Measurements from ENCODE around the gene GPR152. TPM values are rescaled to one million over a fixed set of nuclear protein-coding genes. Genes with fewer than 3 reads are reported as not detected.
A peak's percentile ranks its signal among the peaks of the same experiment; 100 is the strongest.
"Not testable (repeated sequence)": the region's sequence is repeated elsewhere in the genome, so short reads cannot be mapped to it uniquely, and the experiment has no call there.

GPR152 gene
- total RNA-seq, 1 donor from 2014 or later = not detected

- H3K27ac ChIP-seq = no peak overlapping the region
- intact Hi-C loops (cut with DNase I) = loop anchor here (10.0 kb wide), 2 partner anchors 60 to 210 kb away; partner anchors contain the start of gene TMEM134
- peaks cover 27% of the 10 kb centered on the region for H3K4me1 ChIP-seq
- H3K4me3 ChIP-seq = peak overlapping the region; percentile 8 to 35
- TF ChIP-seq POLR2A (IDR thresholded peaks at IDR 0.05) (no peak), POLR2AphosphoS5 (IDR thresholded peaks at IDR 0.05; ENCODE audit: insufficient read depth in 1 of 2, low read depth in 1 of 2) (peak in 1 of 2 donors; percentile 20)
- TF ChIP-seq, protein P1, sequence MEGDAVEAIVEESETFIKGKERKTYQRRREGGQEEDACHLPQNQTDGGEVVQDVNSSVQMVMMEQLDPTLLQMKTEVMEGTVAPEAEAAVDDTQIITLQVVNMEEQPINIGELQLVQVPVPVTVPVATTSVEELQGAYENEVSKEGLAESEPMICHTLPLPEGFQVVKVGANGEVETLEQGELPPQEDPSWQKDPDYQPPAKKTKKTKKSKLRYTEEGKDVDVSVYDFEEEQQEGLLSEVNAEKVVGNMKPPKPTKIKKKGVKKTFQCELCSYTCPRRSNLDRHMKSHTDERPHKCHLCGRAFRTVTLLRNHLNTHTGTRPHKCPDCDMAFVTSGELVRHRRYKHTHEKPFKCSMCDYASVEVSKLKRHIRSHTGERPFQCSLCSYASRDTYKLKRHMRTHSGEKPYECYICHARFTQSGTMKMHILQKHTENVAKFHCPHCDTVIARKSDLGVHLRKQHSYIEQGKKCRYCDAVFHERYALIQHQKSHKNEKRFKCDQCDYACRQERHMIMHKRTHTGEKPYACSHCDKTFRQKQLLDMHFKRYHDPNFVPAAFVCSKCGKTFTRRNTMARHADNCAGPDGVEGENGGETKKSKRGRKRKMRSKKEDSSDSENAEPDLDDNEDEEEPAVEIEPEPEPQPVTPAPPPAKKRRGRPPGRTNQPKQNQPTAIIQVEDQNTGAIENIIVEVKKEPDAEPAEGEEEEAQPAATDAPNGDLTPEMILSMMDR (IDR thresholded peaks at IDR 0.05) = no peak
- peaks cover 0 to 2% of the 10 kb centered on the region in 2 donors for H3K36me3 ChIP-seq
- H3K9me3 ChIP-seq = no peaks in the 10 kb centered on the region
- H3K27me3 ChIP-seq = no peaks in the 10 kb centered on the region
- no peak for DNase-seq (ENCODE audit: extremely low spot score in 2 of 2)
Observed at GRCh38 chr11:67404515-67405195, 47.9 kb downstream of the GPR152 start.

GRCh38 chr11:67403085-67403484, 49.4 kb downstream of the GPR152 start:
- H3K27me3 ChIP-seq; DNase-seq (ENCODE audit: extremely low spot score in 2 of 2); H3K4me3 ChIP-seq; H3K9me3 ChIP-seq; H3K27ac ChIP-seq: not testable (repeated sequence)
- intact Hi-C loops (cut with DNase I) = loop anchor here (10.0 kb wide), 2 partner anchors 62 to 212 kb away; partner anchors contain the start of gene TMEM134
- peaks cover 36% of the 10 kb centered on the region for H3K4me1 ChIP-seq
- peaks cover 0 to 16% of the 10 kb centered on the region in 2 donors for H3K36me3 ChIP-seq

DNA sequence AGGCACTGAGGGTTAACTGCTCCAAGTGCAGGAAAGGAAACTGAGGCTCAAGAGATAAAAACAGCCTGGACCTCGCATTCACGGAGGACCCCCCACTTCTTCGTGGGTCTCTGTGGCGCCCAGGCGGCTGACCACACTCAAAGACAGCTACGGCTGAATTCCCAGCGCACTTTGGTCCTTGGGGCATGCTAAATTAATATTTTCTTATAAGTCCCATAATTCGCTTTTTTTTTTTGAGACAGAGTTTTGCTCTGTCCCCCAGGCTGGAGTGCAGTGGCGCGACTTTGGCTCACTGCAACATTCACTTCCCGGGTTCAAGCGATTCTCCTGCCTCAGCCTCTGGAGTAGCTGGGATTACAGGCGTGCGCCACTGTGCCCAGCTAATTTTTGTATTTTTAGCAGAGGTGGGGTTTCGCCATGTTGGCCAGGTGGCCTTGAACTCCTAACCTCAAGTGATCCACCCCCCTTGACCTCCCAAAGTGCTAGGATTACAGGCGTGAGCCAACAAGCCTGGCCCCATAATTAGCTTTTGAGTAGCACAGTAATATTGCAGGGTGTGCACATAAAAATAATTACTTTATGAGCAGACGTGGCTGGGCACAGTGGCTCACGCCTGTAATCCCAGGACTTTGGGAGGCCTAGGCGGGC, 50.2 kb downstream of the GPR152 start:
- DNase-seq (ENCODE audit: extremely low spot score in 2 of 2); H3K9me3 ChIP-seq; H3K27me3 ChIP-seq: not testable (repeated sequence)
- intact Hi-C loops (cut with DNase I) = loop anchor here (10.0 kb wide), 2 partner anchors 62 to 212 kb away; partner anchors contain the start of gene TMEM134
- H3K36me3 ChIP-seq = peaks cover 0 to 23% of the 10 kb centered on the region in 2 donors
- peak overlapping the region; percentile 80 to 91 for H3K4me3 ChIP-seq
- H3K4me1 ChIP-seq = peaks cover 42% of the 10 kb centered on the region
- peak overlapping the region; percentile 94 for H3K27ac ChIP-seq
- peak in 1 of 2 donors; percentile 49 for TF ChIP-seq POLR2AphosphoS5 (IDR thresholded peaks at IDR 0.05; ENCODE audit: insufficient read depth in 1 of 2, low read depth in 1 of 2)
- peak in 1 of 2 donors; percentile 28 for TF ChIP-seq POLR2A (IDR thresholded peaks at IDR 0.05)

DNA sequence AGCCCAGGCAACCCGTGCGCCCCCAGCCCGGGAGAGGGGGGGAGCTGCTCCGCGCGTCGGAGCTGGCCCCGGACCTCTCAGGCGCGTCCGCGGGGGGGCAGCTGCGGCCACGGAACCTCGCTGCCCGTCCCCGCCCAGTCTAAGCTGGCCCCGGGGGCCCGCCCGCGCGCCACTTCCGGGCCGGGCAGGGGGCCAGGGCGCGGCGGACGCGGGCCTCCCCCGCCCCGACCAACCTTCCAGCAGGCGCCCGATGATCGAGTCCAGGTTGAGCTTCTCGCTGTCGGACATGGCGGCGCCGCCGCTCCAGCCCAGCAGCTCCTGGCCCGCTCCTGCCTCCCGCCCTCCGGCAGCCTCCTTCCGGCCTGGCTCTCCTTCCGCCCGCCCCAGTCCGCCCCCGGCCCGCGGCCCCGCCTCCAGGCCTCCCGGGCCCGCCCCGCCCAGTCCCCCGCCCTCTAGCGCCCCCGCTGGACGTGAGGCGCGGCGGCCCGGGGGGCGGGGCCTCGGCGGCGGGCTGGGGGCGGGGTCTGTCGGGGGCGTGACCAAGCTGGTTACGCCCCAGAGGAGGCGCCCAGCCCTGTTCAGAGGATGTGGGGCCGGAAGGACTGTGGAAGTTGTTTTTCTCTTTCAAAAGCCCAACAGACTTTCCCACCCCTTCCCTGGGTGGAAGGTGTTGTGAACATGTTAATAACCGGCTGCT, 50.9 kb downstream of the GPR152 start, which contains the start of gene PPP1CA:
Gene PPP1CA, minus strand, starts transcription at position 364 of the 697 bp plus-strand sequence. Its CDS starts 76 bp downstream, at position 288.
- no peaks in the 10 kb centered on the region for H3K9me3 ChIP-seq
- TF ChIP-seq, protein P1 (IDR thresholded peaks at IDR 0.05) = no peak
- TF ChIP-seq POLR2A (IDR thresholded peaks at IDR 0.05) = peak in 1 of 2 donors; percentile 55
- TF ChIP-seq POLR2AphosphoS5 (IDR thresholded peaks at IDR 0.05; ENCODE audit: insufficient read depth in 1 of 2, low read depth in 1 of 2) = no peak
- no peaks in the 10 kb centered on the region for H3K27me3 ChIP-seq
- intact Hi-C loops (cut with DNase I) = loop anchor here (10.0 kb wide), 2 partner anchors 63 to 213 kb away; partner anchors contain the start of gene TMEM134
- peak within 1 kb of the TSS; percentile 80 to 91 for H3K4me3 ChIP-seq
- H3K36me3 ChIP-seq = peaks cover 0 to 28% of the 10 kb centered on the region in 2 donors
- no peak for DNase-seq (ENCODE audit: extremely low spot score in 2 of 2)
- H3K27ac ChIP-seq = peak within 1 kb of the TSS; percentile 94
- peaks cover 49% of the 10 kb centered on the region for H3K4me1 ChIP-seq

Small RNA genes lying within 50 kb of the gene (microRNA-seq; reads per million reads assigned to microRNA genes)
- gene MIR6752 (ENCODE audit: borderline number of aligned reads, borderline replicate concordance) = not detected

Small RNA genes lying within 50 kb of the gene (small RNA-seq; reads per million reads assigned to genes)
- not detected for gene MIR6752

Other genes with a start within 250 kb of the GPR152 start
- gene GRK2, start 186.3 kb downstream of the GPR152 start, total RNA-seq = 100 TPM
- gene ANKRD13D, start 163.4 kb downstream of the GPR152 start, total RNA-seq = 62.9 TPM
- 98.0 TPM for gene SSH3, start 149.2 kb downstream of the GPR152 start, total RNA-seq
- 80.0 TPM for gene POLD4, start 99.2 kb downstream of the GPR152 start, total RNA-seq
- 20.6 TPM for gene CLCF1, start 79.1 kb downstream of the GPR152 start, total RNA-seq
- gene RAD9A, start 60.7 kb downstream of the GPR152 start, total RNA-seq = 20.6 TPM
- 102 TPM for gene PPP1CA, start 50.9 kb downstream of the GPR152 start, total RNA-seq
- 6.6 TPM for gene TBC1D10C, start 48.6 kb downstream of the GPR152 start, total RNA-seq
- gene CARNS1, start 37.1 kb downstream of the GPR152 start, total RNA-seq = 1.7 TPM
- gene RPS6KB2, start 24.2 kb downstream of the GPR152 start, total RNA-seq = 50.6 TPM
- gene PTPRCAP, start 15.0 kb downstream of the GPR152 start, total RNA-seq = 18.2 TPM
- 70.7 TPM for gene CORO1B, start 9.3 kb downstream of the GPR152 start, total RNA-seq
- 0.98 TPM for gene CABP4, start 2.6 kb upstream of the GPR152 start, total RNA-seq
- gene TMEM134, start 16.5 kb upstream of the GPR152 start, total RNA-seq = 88.6 TPM
- 82.7 TPM for gene AIP, start 30.3 kb upstream of the GPR152 start, total RNA-seq
- 21.9 TPM for gene PITPNM1, start 52.6 kb upstream of the GPR152 start, total RNA-seq
- 46.4 TPM for gene CDK2AP2, start 55.4 kb upstream of the GPR152 start, total RNA-seq
- gene CABP2, start 70.7 kb upstream of the GPR152 start, total RNA-seq = not detected
- gene GSTP1, start 131.1 kb upstream of the GPR152 start, total RNA-seq = 2,739 TPM
- 254 TPM for gene NDUFV1, start 154.2 kb upstream of the GPR152 start, total RNA-seq
- gene NUDT8, start 177.2 kb upstream of the GPR152 start, total RNA-seq = 23.8 TPM
- gene TBX10, start 187.0 kb upstream of the GPR152 start, total RNA-seq = not detected
- not detected for gene ACY3, start 198.0 kb upstream of the GPR152 start, total RNA-seq
- 19.9 TPM for gene ALDH3B2, start 221.9 kb upstream of the GPR152 start, total RNA-seq

Measured in vagina (tissue), 2 donors.